ENCODE data around the gene POMGNT1. TPM values are rescaled to one million over a fixed set of nuclear protein-coding genes. Genes with fewer than 3 reads are reported as not detected.

The POMGNT1 gene
- total RNA-seq, 1 donor from 2014 or later, result 75.1 TPM

DNA sequence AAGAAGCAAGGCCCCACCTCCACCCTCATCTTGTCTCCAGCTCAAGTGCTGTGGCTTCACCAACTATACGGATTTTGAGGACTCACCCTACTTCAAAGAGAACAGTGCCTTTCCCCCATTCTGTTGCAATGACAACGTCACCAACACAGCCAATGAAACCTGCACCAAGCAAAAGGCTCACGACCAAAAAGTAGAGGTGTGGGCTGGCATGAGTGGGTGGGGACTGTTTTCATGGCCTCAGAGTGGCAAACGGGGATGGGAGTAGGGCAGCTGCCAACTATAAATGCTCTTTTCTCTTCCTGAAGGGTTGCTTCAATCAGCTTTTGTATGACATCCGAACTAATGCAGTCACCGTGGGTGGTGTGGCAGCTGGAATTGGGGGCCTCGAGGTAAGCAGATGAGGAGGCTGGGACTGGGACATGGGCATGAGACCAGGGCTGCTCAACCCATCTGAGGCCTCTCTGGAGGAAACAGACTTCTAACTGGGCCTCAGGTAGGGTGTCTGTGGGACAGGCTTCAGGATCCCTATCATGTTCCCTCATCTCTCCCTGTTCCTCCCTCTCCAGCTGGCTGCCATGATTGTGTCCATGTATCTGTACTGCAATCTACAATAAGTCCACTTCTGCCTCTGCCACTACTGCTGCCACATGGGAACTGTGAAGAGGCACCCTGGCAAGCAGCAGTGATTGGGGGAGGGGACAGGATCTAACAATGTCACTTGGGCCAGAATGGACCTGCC is 13.1 kb downstream of the POMGNT1 start:
- DNase-seq, result peak; percentile 64
- H3K36me3 Mint-ChIP-seq (ENCODE audit: low read depth), result peaks cover 10% of the 10 kb centered on the region
- no peaks in the 10 kb centered on the region for H3K27me3 Mint-ChIP-seq
- intact Hi-C loops (cut with micrococcal nuclease), result loop anchor here (2.0 kb wide), 1 partner anchor 38 kb away; no protein-coding TSS in a partner anchor
- peaks cover 17% of the 10 kb centered on the region for H3K4me1 Mint-ChIP-seq
- H3K9me3 Mint-ChIP-seq, result no peaks in the 10 kb centered on the region
- peak overlapping the region; percentile 96 for H3K27ac Mint-ChIP-seq
- H3K4me3 Mint-ChIP-seq, result peak overlapping the region; percentile 80

DNA sequence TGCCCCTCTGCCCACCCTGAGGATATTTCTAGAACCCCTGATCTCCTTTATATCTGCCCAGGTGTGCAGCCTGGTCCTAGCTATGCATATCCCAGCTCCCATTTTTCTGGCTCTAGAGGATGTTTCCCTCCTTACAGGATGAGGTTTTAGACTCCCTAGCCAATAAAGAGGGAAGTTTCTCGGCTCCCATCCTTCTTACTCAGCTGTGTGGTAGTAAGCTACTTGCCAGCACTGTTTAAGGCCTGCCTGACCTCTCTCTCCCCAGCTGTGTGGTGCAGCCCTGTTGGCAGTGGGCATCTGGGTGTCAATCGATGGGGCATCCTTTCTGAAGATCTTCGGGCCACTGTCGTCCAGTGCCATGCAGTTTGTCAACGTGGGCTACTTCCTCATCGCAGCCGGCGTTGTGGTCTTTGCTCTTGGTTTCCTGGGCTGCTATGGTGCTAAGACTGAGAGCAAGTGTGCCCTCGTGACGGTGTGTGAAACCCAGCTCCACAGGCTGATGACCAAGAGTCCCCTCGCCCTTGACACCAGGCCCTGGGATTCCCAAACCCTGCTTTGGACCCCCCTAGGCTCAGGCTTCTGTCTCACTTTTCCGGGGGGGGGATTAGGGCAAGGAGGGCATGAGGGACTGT is 14.2 kb downstream of the POMGNT1 start:
- H3K9me3 Mint-ChIP-seq, result no peaks in the 10 kb centered on the region
- peaks cover 6% of the 10 kb centered on the region for H3K36me3 Mint-ChIP-seq (ENCODE audit: low read depth)
- peaks cover 17% of the 10 kb centered on the region for H3K4me1 Mint-ChIP-seq
- peak overlapping the region; percentile 6 for H3K27ac Mint-ChIP-seq
- no peak overlapping the region for H3K4me3 Mint-ChIP-seq
- DNase-seq, result no peak
- no peaks in the 10 kb centered on the region for H3K27me3 Mint-ChIP-seq
- intact Hi-C loops (cut with micrococcal nuclease), result loop anchor here (2.0 kb wide), 1 partner anchor 39 kb away; no protein-coding TSS in a partner anchor

DNA sequence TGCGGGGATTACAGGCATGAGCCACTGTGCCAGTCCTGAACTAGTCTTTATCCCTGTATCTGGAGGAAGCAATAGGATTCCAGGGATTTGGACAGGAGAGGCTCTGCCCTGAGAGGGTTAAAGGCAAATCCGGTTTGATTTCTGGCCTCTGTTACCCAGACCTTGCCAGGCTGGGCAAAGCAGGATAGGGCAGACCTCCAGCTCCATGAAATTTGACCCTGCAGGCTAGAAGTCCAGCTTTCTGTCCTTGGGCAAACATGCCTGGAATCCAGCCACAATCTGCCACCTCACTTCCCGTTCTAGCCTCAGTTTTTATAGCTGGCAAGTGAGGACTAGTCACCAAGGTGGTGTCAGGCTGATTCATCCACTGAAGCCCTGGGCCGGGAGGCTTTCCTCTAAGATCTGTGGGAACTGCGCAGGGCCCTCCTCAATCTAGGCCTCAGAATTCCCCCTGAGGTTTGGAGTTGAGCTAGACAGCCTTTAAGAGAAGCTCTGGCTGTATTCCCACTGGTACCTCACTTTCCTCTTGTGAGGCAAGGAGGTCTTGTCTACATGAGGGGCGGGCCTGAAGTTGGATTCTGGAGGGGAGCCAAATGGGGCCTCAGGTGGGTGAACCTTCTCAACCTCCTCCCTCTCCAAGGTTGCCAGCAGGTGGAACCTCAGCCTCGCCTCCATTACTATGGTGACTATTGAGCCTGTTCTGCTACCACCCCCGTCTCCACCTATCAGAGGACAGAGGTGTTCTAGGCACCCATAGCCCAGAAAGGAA is 15.0 kb downstream of the POMGNT1 start:
- Mint-ChIP-seq H3K9me3 (no peaks in the 10 kb centered on the region), H3K27ac (no peak overlapping the region), H3K4me1 (peaks cover 17% of the 10 kb centered on the region), H3K4me3 (no peak overlapping the region), H3K27me3 (no peaks in the 10 kb centered on the region), H3K36me3 (ENCODE audit: low read depth) (peaks cover 6% of the 10 kb centered on the region)
- intact Hi-C loops (cut with micrococcal nuclease), result no loop called here
- DNase-seq, result no peak

DNA sequence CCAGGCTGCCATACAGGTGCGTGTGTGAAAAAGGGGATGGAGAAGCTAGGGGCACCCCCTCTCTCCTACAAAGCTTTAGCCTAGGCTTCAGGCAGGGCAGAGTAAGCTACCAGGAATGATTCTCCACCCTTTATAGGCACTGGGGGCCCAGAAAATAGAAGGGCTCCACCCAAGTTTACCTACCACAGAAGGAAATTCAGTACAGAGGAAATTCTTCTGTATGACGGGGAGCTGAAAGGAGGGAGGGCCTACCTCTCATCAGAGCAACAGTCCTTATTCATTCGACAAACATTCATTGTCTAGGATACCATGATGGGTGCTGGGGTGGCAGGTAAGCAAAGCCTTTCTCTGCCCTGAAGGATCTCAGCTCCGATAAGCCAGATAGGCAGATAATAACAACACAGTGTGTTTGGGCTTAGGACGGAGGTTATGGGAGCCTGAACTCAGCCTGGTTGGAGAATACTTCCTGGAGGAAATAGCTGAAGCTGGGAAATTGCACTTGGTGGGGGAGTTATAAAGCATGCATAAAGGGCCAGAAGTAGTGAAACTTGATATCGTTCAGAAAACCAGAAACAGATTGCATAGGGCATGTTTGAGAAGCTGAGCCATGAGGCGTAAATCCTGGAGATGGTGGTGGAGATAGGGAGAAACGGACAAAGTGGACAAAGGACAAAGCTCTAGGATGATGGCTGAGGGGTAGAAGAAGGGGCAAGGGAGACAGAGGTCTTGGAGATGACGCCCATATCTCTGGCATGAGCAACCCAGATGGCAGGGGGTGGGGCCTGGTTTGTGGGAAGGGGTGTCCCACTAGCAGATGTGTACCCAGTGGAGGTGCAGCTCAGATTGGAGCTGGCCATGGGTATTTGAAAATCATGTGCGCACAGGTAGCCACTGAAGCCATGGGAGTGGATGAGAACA is 16.6 kb downstream of the POMGNT1 start:
- H3K36me3 Mint-ChIP-seq (ENCODE audit: low read depth), result no peaks in the 10 kb centered on the region
- DNase-seq, result no peak
- H3K9me3 Mint-ChIP-seq, result no peaks in the 10 kb centered on the region
- peaks cover 4% of the 10 kb centered on the region for H3K27me3 Mint-ChIP-seq
- no peak overlapping the region for H3K4me3 Mint-ChIP-seq
- intact Hi-C loops (cut with micrococcal nuclease), result no loop called here
- H3K4me1 Mint-ChIP-seq, result peaks cover 17% of the 10 kb centered on the region
- no peak overlapping the region for H3K27ac Mint-ChIP-seq

DNA sequence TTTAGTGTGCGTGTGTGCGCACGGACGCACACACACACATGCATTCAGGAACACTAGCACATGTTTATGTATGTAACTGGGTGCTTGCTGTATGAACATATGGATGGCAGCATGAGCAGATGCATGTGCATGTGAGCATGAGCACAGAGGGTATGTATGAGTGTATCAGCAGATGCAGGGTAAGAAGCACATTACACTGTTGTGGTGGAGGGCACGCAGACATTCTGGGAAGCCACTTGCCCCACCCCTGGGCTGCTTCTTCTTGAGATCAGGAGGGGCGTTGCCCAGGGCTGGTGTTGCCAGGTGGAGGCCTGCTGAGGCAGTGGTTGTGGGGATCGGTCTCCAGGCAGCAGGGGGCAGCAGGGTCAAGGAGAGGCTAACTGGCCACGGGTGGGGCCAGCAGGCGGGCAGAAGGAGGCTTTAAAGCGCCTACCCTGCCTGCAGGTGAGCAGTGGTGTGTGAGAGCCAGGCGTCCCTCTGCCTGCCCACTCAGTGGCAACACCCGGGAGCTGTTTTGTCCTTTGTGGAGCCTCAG is 18.1 kb downstream of the POMGNT1 start:
- Mint-ChIP-seq H3K36me3 (ENCODE audit: low read depth) (no peaks in the 10 kb centered on the region), H3K27ac (no peak overlapping the region), H3K4me3 (no peak overlapping the region), H3K4me1 (peaks cover 9% of the 10 kb centered on the region), H3K9me3 (no peaks in the 10 kb centered on the region), H3K27me3 (peaks cover 4% of the 10 kb centered on the region)
- intact Hi-C loops (cut with micrococcal nuclease), result no loop called here
- DNase-seq, result no peak

DNA sequence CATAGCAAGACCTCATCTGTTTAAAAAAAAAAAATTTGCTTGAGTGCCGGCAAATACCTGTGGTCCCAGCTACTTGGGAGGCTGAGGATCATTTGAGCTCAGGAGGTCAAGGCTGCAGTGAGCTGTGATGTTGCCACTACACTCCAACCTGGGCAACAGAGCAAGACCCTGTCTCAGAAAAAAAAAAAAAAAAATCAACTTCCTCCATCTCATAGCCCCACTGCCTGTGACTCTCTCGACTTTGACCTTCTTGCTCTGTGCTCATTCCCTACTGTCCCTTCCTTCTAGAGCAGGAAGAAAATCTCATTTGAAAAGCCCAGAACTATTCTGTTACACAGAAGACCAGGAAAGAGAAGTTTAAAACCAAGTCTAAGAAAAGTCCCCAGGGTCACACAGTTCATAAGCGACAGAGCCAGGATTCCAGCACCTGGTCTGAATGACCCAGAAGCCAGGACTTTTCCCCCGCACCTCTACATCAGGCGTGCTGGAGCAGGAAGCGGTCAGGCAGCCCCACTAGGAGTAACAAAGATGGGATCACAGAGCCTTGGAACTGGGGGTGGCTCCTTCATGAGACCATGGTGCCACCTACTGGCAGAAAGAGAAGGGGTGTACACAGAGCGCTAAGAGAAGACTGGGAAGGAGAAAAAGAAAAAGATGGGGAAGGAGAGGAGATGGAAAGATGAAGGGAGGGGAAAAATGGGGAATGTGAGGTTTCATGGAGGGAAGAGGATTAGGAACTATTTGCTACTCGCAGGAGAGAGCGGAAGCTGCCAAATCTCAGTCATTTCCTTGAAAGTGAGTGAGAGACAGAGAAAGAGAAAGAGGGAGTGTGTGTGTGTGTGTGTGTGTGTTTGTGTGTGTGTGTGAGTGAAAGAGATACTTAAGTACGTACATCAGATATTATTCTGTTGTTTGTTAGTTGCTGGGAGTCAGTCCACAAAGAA is 18.8 kb downstream of the POMGNT1 start:
- peak; percentile 90 for DNase-seq
- H3K27me3 Mint-ChIP-seq, result peaks cover 4% of the 10 kb centered on the region
- H3K27ac Mint-ChIP-seq, result no peak overlapping the region
- no peaks in the 10 kb centered on the region for H3K36me3 Mint-ChIP-seq (ENCODE audit: low read depth)
- no peak overlapping the region for H3K4me3 Mint-ChIP-seq
- no peaks in the 10 kb centered on the region for H3K9me3 Mint-ChIP-seq
- peaks cover 1% of the 10 kb centered on the region for H3K4me1 Mint-ChIP-seq
- intact Hi-C loops (cut with micrococcal nuclease), result loop anchor here (1.0 to 2.0 kb wide), 2 partner anchors 19 to 142 kb away; partner anchors contain the start of gene POMGNT1

GRCh38 chr1:46176211-46176865 is 21.9 kb downstream of the POMGNT1 start, which contains the start of gene P3R3URF:
P3R3URF (minus strand) TSS chr1:46176488; CDS start chr1:46176471, 17 bp downstream.
- Mint-ChIP-seq H3K9me3 (no peaks in the 10 kb centered on the region), H3K4me3 (no peak within 1 kb of the TSS), H3K27ac (no peak within 1 kb of the TSS), H3K4me1 (no peaks in the 10 kb centered on the region), H3K27me3 (peaks cover 7% of the 10 kb centered on the region), H3K36me3 (ENCODE audit: low read depth) (no peaks in the 10 kb centered on the region)
- no peak for DNase-seq
- intact Hi-C loops (cut with micrococcal nuclease), result no loop called here

DNA sequence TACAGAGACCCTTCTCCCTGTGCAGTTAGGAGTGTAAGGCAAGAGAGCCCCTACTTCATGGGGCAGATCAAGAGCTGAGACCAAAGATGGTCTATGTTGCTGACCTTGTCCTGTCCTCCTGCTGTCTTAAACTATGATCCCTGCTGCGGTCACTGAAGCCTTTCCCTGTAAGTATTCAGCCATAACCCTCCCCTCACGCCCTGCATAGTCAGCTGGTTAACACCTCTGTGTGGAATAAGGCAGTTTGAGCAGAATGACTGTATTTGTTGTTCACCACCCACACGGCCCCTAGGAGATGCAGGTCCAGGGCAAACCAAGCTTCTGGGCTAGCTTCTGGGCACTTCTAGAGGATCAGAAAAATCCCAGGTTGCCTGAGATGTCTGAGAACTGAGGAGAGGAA is 23.0 kb downstream of the POMGNT1 start:
- no peak overlapping the region for H3K4me3 Mint-ChIP-seq
- intact Hi-C loops (cut with micrococcal nuclease), result no loop called here
- no peak overlapping the region for H3K27ac Mint-ChIP-seq

DNA sequence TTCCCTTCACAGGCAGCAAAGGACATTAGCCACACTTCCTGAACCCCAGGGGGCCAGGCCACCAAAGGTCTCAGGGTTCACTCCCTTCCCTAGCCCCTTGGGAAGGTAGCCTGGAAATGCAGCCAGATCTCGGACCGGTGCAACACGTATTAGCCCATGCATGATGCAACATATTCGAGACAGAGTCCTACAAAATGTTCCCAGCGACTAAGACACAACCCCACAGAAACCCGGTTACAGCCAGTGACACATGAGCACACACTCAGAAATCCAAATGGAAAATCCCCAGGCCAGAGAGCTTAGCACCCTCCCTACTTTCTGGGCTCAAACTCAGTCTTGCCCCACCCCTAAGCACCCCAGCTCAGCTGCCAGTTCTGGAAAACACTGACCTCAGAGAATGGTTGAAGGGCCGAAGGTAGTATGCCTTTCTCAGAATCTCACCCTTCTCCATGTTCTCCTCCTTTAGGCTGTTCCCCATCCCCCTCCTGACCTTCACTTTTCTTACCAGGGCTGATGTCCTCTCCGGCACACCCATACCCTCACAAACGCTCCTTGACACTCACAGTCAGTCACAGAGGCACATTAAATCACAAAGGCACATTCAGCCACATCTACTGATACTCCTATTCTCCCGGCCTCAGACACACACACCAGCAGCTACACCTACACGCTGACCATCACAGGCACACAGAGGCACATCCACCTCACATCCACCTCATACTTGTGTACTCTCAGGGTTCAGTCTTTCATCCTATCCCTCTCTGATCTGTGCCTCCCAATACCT is 23.6 kb downstream of the POMGNT1 start, which contains the start of gene TSPAN1:
TSS of gene TSPAN1 (plus strand) at position 640 of the 784 bp plus-strand sequence. CDS start 6,021 bp downstream, outside the sequence.
- Mint-ChIP-seq H3K9me3 (no peaks in the 10 kb centered on the region), H3K4me1 (no peaks in the 10 kb centered on the region), H3K4me3 (no peak within 1 kb of the TSS), H3K27me3 (peaks cover 15% of the 10 kb centered on the region), H3K36me3 (ENCODE audit: low read depth) (no peaks in the 10 kb centered on the region), H3K27ac (no peak within 1 kb of the TSS)
- intact Hi-C loops (cut with micrococcal nuclease), result no loop called here
- peak; percentile 51 for DNase-seq

More for the DNA sequence above, 23.0 kb downstream of the POMGNT1 start:
- H3K4me1 Mint-ChIP-seq, result no peaks in the 10 kb centered on the region
- H3K36me3 Mint-ChIP-seq (ENCODE audit: low read depth), result no peaks in the 10 kb centered on the region
- no peak for DNase-seq
- H3K9me3 Mint-ChIP-seq, result no peaks in the 10 kb centered on the region
- peaks cover 11% of the 10 kb centered on the region for H3K27me3 Mint-ChIP-seq

DNA sequence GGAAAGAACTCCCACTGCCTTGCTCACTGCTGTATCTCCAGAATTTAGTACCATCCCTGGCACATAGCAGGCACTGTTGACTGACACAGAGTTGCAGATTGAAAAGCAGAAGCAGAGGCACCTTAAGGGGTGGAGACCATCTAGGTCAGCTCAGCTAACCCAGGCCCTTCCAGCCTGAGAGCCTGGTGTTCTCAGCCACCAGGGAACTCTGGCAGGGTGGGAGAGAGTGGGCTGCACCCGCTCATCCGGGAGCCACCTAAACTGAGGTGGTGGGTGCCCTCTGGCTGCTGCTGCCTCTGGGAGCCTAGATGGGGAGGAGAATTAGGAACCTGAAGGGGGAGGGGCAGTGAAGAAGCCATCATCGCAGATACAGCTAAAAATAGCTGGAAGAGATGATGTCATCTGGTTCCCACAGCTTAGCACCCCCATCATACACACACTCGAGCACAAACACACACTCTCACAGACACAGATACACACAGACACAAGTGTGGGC is 24.8 kb downstream of the POMGNT1 start:
- peak; percentile 52 for DNase-seq
- no peaks in the 10 kb centered on the region for H3K4me1 Mint-ChIP-seq
- intact Hi-C loops (cut with micrococcal nuclease), result no loop called here
- H3K27me3 Mint-ChIP-seq, result peaks cover 26% of the 10 kb centered on the region
- H3K4me3 Mint-ChIP-seq, result no peak overlapping the region
- H3K27ac Mint-ChIP-seq, result no peak overlapping the region
- H3K36me3 Mint-ChIP-seq (ENCODE audit: low read depth), result no peaks in the 10 kb centered on the region
- H3K9me3 Mint-ChIP-seq, result no peaks in the 10 kb centered on the region

GRCh38 chr1:46172321-46172720 is 25.9 kb downstream of the POMGNT1 start:
- no peaks in the 10 kb centered on the region for H3K36me3 Mint-ChIP-seq (ENCODE audit: low read depth)
- intact Hi-C loops (cut with micrococcal nuclease), result no loop called here
- no peak overlapping the region for H3K4me3 Mint-ChIP-seq
- H3K27ac Mint-ChIP-seq, result peak overlapping the region; percentile 23
- no peaks in the 10 kb centered on the region for H3K9me3 Mint-ChIP-seq
- DNase-seq, result no peak
- H3K27me3 Mint-ChIP-seq, result peaks cover 28% of the 10 kb centered on the region
- H3K4me1 Mint-ChIP-seq, result peaks cover 4% of the 10 kb centered on the region
